Measurements from ENCODE around the gene RNF141.

DNA sequence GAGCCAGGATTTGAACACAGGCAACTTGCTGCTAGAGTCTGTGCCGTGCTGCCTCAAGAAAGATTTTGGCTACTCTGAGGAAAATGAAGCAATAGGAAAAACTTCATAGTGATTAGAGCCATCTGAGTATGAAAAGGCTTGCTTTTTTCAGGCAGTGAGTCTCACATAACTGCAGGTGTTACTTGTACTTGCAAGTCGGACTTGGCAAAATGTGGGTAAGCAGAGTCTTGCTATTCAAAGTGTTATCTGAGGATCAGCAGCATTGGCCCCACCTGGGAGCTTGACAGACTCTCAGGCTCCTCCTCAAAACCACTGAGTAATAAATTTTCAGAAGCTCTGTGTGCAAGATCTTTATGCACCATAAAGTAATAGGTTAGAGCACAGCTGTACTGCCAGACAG lies 18.1 kb downstream of the RNF141 start:
- TF ChIP-seq ARNTL (CRISPR knock-in tag; IDR thresholded peaks at IDR 0.05; ENCODE audit: borderline replicate concordance, low read depth) (no peak), RARB (CRISPR knock-in tag; IDR thresholded peaks at IDR 0.05) (no peak), ZNF8 (CRISPR knock-in tag; IDR thresholded peaks at IDR 0.05) (no peak), ZFP30 (CRISPR knock-in tag; IDR thresholded peaks at IDR 0.05) (no peak)
- TF ChIP-seq, protein P1, sequence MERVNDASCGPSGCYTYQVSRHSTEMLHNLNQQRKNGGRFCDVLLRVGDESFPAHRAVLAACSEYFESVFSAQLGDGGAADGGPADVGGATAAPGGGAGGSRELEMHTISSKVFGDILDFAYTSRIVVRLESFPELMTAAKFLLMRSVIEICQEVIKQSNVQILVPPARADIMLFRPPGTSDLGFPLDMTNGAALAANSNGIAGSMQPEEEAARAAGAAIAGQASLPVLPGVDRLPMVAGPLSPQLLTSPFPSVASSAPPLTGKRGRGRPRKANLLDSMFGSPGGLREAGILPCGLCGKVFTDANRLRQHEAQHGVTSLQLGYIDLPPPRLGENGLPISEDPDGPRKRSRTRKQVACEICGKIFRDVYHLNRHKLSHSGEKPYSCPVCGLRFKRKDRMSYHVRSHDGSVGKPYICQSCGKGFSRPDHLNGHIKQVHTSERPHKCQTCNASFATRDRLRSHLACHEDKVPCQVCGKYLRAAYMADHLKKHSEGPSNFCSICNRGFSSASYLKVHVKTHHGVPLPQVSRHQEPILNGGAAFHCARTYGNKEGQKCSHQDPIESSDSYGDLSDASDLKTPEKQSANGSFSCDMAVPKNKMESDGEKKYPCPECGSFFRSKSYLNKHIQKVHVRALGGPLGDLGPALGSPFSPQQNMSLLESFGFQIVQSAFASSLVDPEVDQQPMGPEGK (CRISPR knock-in tag; IDR thresholded peaks at IDR 0.05; ENCODE audit: borderline replicate concordance) = no peak
- TF ChIP-seq, protein P2, sequence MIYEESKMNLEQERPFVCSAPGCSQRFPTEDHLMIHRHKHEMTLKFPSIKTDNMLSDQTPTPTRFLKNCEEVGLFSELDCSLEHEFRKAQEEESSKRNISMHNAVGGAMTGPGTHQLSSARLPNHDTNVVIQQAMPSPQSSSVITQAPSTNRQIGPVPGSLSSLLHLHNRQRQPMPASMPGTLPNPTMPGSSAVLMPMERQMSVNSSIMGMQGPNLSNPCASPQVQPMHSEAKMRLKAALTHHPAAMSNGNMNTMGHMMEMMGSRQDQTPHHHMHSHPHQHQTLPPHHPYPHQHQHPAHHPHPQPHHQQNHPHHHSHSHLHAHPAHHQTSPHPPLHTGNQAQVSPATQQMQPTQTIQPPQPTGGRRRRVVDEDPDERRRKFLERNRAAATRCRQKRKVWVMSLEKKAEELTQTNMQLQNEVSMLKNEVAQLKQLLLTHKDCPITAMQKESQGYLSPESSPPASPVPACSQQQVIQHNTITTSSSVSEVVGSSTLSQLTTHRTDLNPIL (CRISPR knock-in tag; IDR thresholded peaks at IDR 0.05; ENCODE audit: low read depth) = no peak
